GM23338 (cell line): ENCODE data around the gene ATP8B4. TPM values are rescaled to one million over a fixed set of nuclear protein-coding genes. Genes with fewer than 3 reads are reported as not detected.

Experiments
- ATAC-seq: fragments of 200-7000 bp; cut with Tn5 transposase; 3 replicates; pipeline ENCODE4 v1.9.1; 2020
- DNase-seq: peaks from one replicate; pipeline ENCODE4 v3.0.0-alpha.2; 2015; ENCODE audit warnings: low spot score
- H2AFZ ChIP-seq: fragments of 200-600 bp; sonication (generic); 2 replicates; pipeline ENCODE4 v1.8.0; 2016; ENCODE audit warnings: antibody characterized with exemption, mild to moderate bottlenecking, moderate library complexity
- H3F3A ChIP-seq: fragments of 200-600 bp; sonication (generic); replicated peaks from 2 replicates; pipeline ENCODE4 v1.8.0; 2017; ENCODE audit warnings: antibody characterized with exemption, mixed run types, low read depth
- H3K27ac ChIP-seq: fragments of 200-600 bp; sonication (generic); 2 replicates; pipeline ENCODE4 v1.6.1; 2016; ENCODE audit warnings: low read depth
- H3K27me3 ChIP-seq: fragments of 200-600 bp; sonication (generic); 2 replicates; pipeline ENCODE4 v1.8.0; 2016; ENCODE audit warnings: mild to moderate bottlenecking, mixed run types, moderate library complexity; ENCODE audit not compliant: insufficient read depth
- H3K36me3 ChIP-seq: fragments of 200-600 bp; sonication (generic); 2 replicates; pipeline ENCODE4 v1.8.0; 2016; ENCODE audit warnings: mild to moderate bottlenecking; ENCODE audit not compliant: insufficient read depth
- H3K4me1 ChIP-seq: fragments of 200-600 bp; sonication (generic); 2 replicates; pipeline ENCODE4 v1.8.0; 2016; ENCODE audit warnings: mild to moderate bottlenecking, moderate library complexity; ENCODE audit not compliant: insufficient read depth
- H3K4me2 ChIP-seq: fragments of 200-600 bp; sonication (generic); 2 replicates; pipeline ENCODE4 v1.7.1; 2017; ENCODE audit warnings: mixed run types
- H3K4me3 ChIP-seq: fragments of 200-600 bp; sonication (generic); 2 replicates; pipeline ENCODE4 v1.6.1; 2016; ENCODE audit warnings: mixed run types
- H3K79me2 ChIP-seq: fragments of 200-600 bp; sonication (generic); replicated peaks from 2 replicates; pipeline ENCODE4 v1.8.0; 2017; ENCODE audit warnings: mild to moderate bottlenecking; ENCODE audit not compliant: insufficient read depth
- H3K9me2 ChIP-seq: fragments of 200-600 bp; sonication (generic); 2 replicates; pipeline ENCODE4 v1.8.0; 2017; ENCODE audit not compliant: insufficient read depth
- H4K20me1 ChIP-seq: fragments of 200-600 bp; sonication (generic); replicated peaks from 2 replicates; pipeline ENCODE4 v1.8.0; 2017; ENCODE audit warnings: mild to moderate bottlenecking; ENCODE audit not compliant: insufficient read depth
- H3K27ac Mint-ChIP-seq: 2 replicates; pipeline ENCODE4 v1.8.0; 2020; ENCODE audit warnings: inconsistent platforms, mild to moderate bottlenecking, moderate library complexity, mixed read lengths
- H3K27me3 Mint-ChIP-seq: 3 replicates; pipeline ENCODE4 v1.8.0; 2022; ENCODE audit warnings: low read depth, mild to moderate bottlenecking, moderate library complexity, mixed read lengths, inconsistent platforms; ENCODE audit not compliant: insufficient read depth, poor library complexity
- H3K36me3 Mint-ChIP-seq: 3 replicates; pipeline ENCODE4 v1.8.0; 2021; ENCODE audit warnings: low read depth, mild to moderate bottlenecking, inconsistent platforms, moderate library complexity, mixed read lengths
- H3K4me1 Mint-ChIP-seq: 3 replicates; pipeline ENCODE4 v1.8.0; 2020; ENCODE audit warnings: mild to moderate bottlenecking, inconsistent platforms, mixed read lengths
- H3K4me3 Mint-ChIP-seq: 3 replicates; pipeline ENCODE4 v1.8.0; 2021; ENCODE audit warnings: moderate library complexity, mild to moderate bottlenecking, inconsistent platforms, mixed read lengths
- H3K9me3 Mint-ChIP-seq: 3 replicates; pipeline ENCODE4 v1.8.0; 2020; ENCODE audit warnings: moderate library complexity, mild to moderate bottlenecking, inconsistent platforms, mixed read lengths
- CTCF ChIP-seq, 2 experiments: fragments of 200-600 bp in 1 of 2; sonication (generic) in 1 of 2; conservative IDR thresholded peaks; 2 replicates each; pipeline versions ENCODE4 v1.5.1 to v1.6.1; 2016 to 2017; ENCODE audit warnings: antibody characterized with exemption in 2 of 2, low read depth in 2 of 2, mild to moderate bottlenecking in 2 of 2, moderate library complexity in 1 of 2
- ETS1 ChIP-seq: IDR thresholded peaks from 2 replicates; pipeline ENCODE4 v1.6.1; 2016; ENCODE audit warnings: antibody characterized with exemption
- EZH2 ChIP-seq: fragments of 200-600 bp; sonication (generic); IDR thresholded peaks from one replicate; pipeline ENCODE4 v1.8.0; 2017; ENCODE audit warnings: antibody characterized with exemption, mild to moderate bottlenecking, low read depth; ENCODE audit not compliant: unreplicated experiment
- JUNB ChIP-seq: IDR thresholded peaks from one replicate; pipeline ENCODE4 v1.6.1; 2016; ENCODE audit warnings: antibody characterized with exemption; ENCODE audit not compliant: unreplicated experiment
- NANOG ChIP-seq: IDR thresholded peaks from 2 replicates; pipeline ENCODE4 v1.6.1; 2016; ENCODE audit warnings: antibody characterized with exemption, borderline replicate concordance
- POLR2AphosphoS5 ChIP-seq: IDR thresholded peaks from 2 replicates; pipeline ENCODE4 v1.6.1; 2016; ENCODE audit warnings: antibody characterized with exemption, low read depth
- STAT1 ChIP-seq: IDR thresholded peaks from one replicate; pipeline ENCODE4 v1.6.1; 2016; ENCODE audit warnings: antibody characterized with exemption; ENCODE audit not compliant: unreplicated experiment
- ZNF114 ChIP-seq: fragments of 250-450 bp; sonication (Bioruptor Pico); IDR thresholded peaks from 2 replicates; pipeline ENCODE4 v1.5.0; 2020; ENCODE audit warnings: mild to moderate bottlenecking, moderate library complexity
- polyA plus RNA-seq: library from polyadenylated mRNA; unstranded; fragments of >200 nt; fragmentation: Nextera tagmentation; extraction: Ambion mirVana; gene quantifications from 2 replicates; pipeline ENCODE4 v1.2.1, GENCODE V29; 2016
- total RNA-seq: library from RNA; depleted of rRNA; stranded (reverse); fragments of >200 nt; shearing (Covaris generic); gene quantifications from 2 replicates; pipeline ENCODE4 v1.2.3, GENCODE V29; 2014
- TF ChIP-seq, protein P1 (sequence below): IDR thresholded peaks from one replicate; pipeline ENCODE4 v1.6.1; 2018; ENCODE audit warnings: antibody characterized with exemption; ENCODE audit not compliant: unreplicated experiment

The ATP8B4 gene
- total and polyA plus RNA-seq, 2 experiments from 2014 or later: 0.24 TPM; not detected in 1

DNA sequence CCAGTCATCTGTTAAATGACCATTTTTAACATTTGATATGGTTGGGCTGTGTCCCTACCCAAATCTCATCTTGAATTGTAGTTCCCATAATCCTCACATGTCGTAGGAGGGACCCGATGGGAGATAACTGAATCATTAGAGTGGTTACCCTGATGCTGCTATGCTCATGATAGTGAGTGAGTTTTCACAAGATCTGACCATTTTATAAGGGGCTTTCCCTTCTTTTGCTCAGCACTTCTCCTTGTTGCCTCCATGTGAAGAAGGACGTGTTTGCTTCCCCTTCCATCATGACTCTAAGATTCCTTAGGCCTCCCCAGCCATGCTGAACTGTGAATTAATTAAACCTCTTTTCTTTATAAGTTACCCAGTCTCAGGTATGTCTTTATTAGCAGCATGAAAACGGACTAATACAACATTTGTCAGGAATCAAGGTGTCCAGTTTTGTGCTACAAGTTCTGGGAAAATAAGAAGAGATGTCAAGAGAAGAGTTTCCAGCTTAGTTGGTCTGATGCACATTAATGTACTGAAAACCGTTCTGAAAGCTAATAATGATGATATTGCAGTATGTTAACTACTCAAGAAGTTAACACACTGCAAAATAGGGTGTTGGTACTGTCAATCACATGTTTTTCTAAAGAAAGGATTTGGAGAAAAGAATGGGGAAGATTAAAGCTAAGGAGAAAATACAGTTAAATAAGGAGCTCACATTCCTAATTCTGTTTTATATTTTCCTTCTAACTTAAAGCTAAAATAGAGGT is 67.9 kb downstream of the ATP8B4 start (continued):
- TF ChIP-seq ETS1 (no peak), NANOG (no peak), ZNF114 (CRISPR knock-in tag) (no peak), POLR2AphosphoS5 (no peak), JUNB (no peak), CTCF (conservative IDR thresholded peaks at IDR 0.05; ENCODE audit: low read depth in 2 of 2) (no peak)
- TF ChIP-seq, protein P1, sequence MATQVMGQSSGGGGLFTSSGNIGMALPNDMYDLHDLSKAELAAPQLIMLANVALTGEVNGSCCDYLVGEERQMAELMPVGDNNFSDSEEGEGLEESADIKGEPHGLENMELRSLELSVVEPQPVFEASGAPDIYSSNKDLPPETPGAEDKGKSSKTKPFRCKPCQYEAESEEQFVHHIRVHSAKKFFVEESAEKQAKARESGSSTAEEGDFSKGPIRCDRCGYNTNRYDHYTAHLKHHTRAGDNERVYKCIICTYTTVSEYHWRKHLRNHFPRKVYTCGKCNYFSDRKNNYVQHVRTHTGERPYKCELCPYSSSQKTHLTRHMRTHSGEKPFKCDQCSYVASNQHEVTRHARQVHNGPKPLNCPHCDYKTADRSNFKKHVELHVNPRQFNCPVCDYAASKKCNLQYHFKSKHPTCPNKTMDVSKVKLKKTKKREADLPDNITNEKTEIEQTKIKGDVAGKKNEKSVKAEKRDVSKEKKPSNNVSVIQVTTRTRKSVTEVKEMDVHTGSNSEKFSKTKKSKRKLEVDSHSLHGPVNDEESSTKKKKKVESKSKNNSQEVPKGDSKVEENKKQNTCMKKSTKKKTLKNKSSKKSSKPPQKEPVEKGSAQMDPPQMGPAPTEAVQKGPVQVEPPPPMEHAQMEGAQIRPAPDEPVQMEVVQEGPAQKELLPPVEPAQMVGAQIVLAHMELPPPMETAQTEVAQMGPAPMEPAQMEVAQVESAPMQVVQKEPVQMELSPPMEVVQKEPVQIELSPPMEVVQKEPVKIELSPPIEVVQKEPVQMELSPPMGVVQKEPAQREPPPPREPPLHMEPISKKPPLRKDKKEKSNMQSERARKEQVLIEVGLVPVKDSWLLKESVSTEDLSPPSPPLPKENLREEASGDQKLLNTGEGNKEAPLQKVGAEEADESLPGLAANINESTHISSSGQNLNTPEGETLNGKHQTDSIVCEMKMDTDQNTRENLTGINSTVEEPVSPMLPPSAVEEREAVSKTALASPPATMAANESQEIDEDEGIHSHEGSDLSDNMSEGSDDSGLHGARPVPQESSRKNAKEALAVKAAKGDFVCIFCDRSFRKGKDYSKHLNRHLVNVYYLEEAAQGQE: no peak

- H3K27me3 Mint-ChIP-seq: no peaks in the 10 kb centered on the region
- no peak for ATAC-seq
These were observed 69.2 kb downstream of the ATP8B4 start for GRCh38 chr15:50049871-50050270.

More at GRCh38 chr15:50049871-50050270, 69.2 kb downstream of the ATP8B4 start:
- Histone ChIP-seq H3K27ac (no peak overlapping the region), H3K9me2 (no peaks in the 10 kb centered on the region), H3F3A (no peaks in the 10 kb centered on the region), H3K27me3 (no peaks in the 10 kb centered on the region), H4K20me1 (no peaks in the 10 kb centered on the region), H2AFZ (no peak overlapping the region), H3K4me1 (no peaks in the 10 kb centered on the region), H3K36me3 (no peaks in the 10 kb centered on the region), H3K4me2 (no peak overlapping the region), H3K79me2 (no peaks in the 10 kb centered on the region), H3K4me3 (no peak overlapping the region)
- no peaks in the 10 kb centered on the region for H3K36me3 Mint-ChIP-seq
- DNase-seq: no peak
- H3K4me1 Mint-ChIP-seq: no peaks in the 10 kb centered on the region
- H3K27ac Mint-ChIP-seq: no peak overlapping the region
- H3K9me3 Mint-ChIP-seq: no peaks in the 10 kb centered on the region; the same call in 2 of the 3 replicates
- H3K4me3 Mint-ChIP-seq: no peak overlapping the region
- TF ChIP-seq CTCF (conservative IDR thresholded peaks at IDR 0.05; ENCODE audit: low read depth in 2 of 2) (no peak), ZNF114 (CRISPR knock-in tag) (no peak), EZH2 (no peak), STAT1 (no peak)
